ENCODE results near the gene ALOXE3.
A peak's percentile ranks its signal among the peaks of the same experiment; 100 is the strongest.

Gene ALOXE3

GRCh38 chr17:8153957-8154607 is 35.8 kb upstream of the ALOXE3 start:
- DNase-seq (ENCODE audit: low spot score) = peak; percentile 86

DNA sequence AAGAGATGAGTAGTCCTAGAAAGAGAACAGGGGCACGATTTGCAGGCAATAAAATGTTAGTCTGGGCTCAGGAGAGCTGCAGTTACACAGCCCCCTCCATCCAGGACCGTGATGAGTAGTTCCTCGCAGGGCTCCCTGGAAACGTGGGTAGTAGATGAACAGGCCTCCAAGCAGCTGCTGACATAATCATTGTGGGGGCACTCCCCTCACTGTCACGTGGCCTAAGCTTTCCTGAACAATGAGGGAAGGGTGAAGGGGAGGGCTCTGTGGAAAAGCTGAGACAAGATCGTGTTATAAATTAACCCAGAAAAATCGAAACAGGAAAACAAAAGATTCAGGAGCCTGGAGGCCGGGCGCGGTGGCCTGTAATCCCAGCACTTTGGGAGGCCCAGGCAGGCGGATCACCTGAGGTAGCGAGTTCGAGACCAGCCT is 35.2 kb upstream of the ALOXE3 start:
- no peak for DNase-seq (ENCODE audit: low spot score)

DNA sequence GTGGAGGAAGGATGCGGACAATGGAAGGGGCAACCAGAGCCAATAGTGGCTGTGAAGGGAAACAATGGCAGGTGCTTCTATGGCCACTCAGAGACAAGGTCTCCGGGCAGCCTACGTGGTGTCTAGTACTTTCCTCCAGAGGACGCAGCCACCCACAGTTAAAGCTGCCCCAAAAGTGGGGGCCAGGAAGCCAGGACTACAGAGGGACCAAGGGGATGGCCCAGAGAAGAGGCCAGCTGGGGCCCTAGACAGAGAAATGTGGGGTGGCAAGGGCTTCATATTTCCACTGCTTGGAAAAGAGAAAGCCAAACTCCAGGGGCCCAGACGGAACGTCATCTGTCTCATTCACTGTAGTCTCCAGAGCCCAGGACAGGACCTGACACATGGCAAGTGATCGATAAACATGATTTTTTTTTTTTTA is 34.7 kb upstream of the ALOXE3 start:
- DNase-seq (ENCODE audit: low spot score) = no peak

GRCh38 chr17:8152112-8152775 is 33.9 kb upstream of the ALOXE3 start, which contains the start of gene PER1:
TSS of gene PER1 (minus strand) at chr17:8152404. CDS start at chr17:8150706, 1,698 bp downstream.
- peak; percentile 87 for DNase-seq (ENCODE audit: low spot score)

DNA sequence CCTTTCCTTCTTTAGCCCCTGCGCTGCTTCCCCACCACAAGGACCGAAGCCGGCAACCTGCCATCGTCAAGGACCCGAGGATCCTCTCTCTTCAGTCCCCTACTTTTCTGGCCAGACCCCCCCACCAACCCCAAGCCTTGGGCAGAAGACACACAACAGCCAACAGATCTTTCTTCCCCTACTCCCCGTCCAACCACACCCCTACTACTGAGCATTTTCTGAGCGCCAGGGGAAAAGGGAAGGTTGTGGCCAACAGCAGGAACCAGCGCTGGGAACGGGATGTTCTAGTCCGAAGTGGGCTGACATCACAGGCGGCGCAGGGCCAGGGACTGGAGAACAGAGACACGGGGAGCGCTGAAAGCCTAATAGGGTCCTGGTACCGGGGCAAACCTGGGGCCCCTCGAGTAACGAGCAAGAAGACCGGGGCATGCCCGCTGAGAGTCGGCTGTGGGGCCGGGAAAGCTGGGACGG is 33.4 kb upstream of the ALOXE3 start:
- DNase-seq (ENCODE audit: low spot score) = no peak

GRCh38 chr17:8151120-8151640 is 32.9 kb upstream of the ALOXE3 start:
- peak; percentile 88 for DNase-seq (ENCODE audit: low spot score)

DNA sequence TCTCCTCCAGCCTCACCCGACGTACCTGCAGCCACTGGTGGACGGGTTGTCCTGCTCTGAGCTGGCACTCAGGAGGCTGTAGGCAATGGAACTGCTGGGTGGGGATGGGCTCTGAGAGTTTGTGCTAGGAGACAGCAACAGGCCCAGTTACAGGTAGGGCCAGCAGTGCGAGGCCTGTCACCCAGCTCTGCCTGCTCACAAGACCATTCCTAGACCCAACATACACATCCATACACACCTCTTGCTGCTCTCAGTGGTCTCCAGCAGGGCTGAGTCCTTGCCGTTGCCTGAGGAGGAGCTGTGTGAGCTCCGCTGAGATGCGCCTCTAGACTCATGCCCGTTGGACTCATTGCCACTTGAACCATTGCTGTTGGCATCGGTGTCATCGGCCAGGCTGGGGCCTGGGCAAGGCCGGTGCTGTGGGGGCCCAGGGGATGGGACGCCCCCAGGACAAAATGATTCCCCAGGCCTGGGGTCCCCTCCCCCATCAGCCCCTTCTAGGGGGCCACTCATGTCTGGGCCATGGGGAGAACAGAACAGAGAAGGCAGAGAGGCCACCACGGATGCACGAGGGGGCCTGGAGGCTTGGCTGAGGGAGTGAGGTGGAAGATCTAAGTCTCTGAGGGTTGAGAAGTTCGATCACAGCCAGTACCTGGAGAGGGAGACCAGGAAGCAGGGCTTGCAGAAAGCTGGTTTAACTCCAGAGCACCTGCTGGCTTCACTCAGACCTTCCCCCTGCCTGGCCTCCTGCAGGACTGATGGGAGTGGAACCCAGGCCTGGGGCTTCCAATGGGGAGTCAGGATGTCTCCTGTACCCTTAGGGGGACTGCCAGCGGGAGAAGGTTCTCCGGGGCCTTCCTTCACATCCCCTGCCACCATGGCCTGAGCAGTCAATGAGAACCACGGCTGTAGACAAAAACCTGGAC is 32.1 kb upstream of the ALOXE3 start:
- DNase-seq (ENCODE audit: low spot score) = no peak

DNA sequence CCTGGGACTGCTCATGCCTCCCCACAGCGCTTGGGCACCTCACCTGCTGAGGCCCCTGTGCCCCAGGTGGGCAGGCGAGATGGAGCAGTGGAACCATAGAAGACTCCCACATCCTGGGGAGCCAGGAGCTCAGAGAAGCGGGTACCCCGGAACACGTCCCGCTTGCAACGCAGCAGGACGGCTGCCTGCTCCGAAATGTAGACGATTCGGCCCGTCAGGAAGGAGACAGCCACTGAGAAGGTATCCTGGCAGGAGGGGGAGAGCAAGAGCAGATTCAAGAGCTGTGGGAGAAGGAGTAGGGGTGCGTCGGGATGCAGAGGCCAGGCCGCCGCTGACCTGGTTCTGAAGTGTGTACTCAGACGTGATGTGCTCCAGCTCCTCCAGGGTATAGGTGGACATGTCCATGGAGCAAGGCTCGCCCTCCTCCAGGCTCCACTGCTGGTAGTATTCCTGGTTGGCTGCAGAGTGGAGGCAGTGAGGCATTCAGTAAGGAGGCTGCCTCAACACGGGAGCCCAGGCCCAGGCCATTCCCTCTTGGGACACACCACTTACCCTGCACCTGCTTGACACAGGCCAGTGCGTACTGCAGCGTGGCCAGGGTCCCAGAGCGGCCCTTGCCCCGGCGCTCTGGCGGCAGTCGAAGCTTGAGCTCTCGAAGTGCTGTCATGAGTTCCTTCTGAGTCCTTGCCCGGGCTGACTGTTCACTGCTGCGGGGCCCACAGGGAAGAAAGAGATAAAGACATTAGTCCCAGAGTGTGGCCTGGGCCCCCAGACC is 31.3 kb upstream of the ALOXE3 start:
- no peak for DNase-seq (ENCODE audit: low spot score)

DNA sequence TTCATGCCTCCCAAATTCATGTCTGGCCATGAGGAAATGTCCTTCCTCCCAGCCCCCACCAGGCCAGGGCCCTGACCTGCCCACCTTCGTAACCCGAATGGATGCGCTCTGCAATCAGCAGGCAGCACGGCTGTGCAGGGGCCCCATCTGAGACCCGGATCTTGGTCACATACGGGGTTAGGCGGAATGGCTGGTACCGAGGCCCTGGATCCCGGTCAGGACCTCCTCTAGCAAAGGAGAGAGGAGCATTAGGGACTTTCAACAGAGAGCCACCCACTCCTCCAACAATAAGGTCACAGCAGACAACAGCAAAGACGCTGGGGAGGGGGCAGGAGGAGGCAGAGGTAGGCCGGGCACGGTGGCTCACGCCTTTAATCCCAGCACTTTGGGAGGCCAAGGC is 30.2 kb upstream of the ALOXE3 start:
- no peak for DNase-seq (ENCODE audit: low spot score)

DNA sequence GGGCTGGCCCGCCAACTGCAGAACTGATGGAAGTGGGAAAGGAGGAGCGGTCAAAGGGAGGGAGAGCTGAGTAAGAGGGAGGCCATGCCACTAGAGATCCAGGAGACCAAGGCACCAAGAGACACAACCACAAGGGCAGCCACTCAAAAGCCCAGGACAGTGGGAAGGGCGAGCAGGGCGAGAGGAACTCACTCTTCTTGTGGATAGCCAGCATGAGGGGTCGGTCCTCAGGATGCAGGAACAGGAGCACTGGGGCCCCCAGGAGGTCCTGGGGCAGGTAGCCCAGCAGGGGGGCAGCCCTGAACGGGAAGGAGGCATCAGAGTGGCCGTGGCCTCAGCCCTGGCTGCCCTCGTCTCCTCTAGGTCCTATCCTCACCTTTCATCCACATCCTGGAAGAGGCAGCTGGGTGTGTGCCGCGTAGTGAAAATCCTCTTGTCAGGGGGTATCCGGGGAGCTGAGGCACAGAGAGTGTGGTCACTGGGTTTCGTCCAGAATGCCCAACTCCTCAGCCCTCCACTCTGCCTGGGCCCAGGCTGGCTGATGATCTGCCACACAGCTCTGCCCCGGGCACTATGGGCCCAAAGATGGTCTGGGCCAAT is 29.6 kb upstream of the ALOXE3 start:
- DNase-seq (ENCODE audit: low spot score) = no peak

DNA sequence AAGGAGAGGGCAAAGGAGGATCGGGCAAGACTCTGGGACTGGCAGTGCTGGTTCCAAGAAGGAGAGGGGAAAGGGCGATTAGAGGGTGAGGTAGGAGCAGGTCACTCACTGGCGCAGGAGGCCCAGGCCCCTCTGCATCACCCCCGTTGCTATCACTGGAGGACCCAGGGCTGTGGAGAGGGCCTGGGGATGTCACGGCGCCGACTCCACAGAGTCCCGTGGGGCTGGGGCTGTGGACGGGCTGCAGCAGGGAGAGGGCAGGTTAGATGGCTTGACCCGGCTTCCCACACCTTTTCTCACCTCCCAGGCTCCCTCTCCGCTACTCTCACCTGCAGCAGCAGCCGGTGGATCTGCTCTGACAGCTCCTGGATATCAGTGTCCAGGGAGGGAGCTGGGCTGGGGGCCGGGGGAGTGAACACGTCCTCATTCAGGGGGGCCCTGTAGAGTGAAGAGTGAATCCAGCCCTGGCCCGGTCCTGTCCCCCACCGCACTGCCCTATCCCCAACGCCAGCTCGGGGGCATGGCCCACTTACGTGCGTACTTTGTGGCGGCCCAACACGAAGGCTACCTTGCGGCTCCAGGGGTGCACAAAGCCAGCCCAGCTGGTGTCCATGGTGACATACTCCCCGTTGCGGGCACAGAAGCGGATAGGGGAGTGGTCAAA is 29.0 kb upstream of the ALOXE3 start:
- no peak for DNase-seq (ENCODE audit: low spot score)

- no peak for DNase-seq (ENCODE audit: low spot score)
Observed at GRCh38 chr17:8146381-8147140, 28.2 kb upstream of the ALOXE3 start.

DNA sequence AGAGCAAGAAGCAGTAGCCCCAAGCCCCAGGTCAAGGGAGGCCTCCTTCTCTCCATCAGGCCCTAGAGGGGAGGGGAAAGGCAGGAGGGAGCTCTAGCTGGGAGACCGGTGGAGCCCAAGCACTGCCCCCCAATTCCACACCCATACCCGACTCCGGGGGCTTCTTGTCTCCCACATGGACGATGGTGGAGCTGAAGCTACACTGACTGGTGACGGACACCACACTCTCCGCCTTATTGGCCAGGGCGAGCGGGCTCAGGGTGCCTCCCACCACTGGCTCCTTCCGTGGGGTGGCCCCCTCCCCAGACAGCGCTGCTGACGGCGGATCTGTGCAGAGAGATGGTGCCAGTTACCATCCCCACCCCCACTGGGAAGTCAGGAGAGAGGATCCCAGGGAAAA is 27.5 kb upstream of the ALOXE3 start:
- DNase-seq (ENCODE audit: low spot score) = no peak

DNA sequence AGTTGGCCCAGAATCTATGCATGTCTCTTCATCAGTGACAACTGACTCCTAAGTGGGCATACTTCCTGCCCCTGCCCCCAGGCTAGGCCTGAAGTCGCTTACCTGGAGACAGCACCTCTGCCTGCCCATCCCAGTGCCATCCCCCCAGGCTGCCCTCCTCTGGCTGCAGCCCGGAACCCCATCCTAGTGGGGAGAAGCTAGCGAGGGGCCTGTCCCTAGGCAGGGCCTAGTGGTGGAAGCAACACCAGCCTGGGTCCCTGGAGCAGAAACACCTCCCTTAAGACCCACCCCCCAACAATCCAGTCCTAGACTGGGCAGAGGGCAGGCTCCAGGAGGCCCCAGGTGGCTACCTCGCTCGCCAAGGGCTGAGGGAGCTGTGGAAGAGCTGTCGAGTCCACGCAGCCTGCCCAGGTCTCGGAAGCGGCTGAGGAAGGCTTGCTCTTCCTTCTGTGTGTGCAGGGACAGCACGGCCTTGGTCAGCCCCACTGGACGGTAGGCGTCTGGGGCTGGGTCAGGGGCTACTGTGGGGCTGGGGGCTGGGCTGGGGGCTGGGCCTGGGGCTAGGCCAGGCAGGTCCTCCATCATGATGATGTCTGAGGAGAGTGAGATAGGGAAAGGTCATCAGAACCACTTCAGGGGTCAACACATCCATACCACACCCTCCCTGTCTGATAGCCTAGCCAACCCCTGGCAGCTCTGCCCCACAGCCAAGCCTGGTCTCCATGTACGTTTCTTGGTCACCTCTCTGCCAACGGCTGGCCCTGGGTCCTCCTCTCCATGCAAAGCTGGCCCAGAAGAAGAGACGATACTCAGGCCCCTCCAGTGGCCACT is 26.3 kb upstream of the ALOXE3 start:
- DNase-seq (ENCODE audit: low spot score) = no peak

GRCh38 chr17:8143581-8144400 is 25.5 kb upstream of the ALOXE3 start:
- no peak for DNase-seq (ENCODE audit: low spot score)

DNA sequence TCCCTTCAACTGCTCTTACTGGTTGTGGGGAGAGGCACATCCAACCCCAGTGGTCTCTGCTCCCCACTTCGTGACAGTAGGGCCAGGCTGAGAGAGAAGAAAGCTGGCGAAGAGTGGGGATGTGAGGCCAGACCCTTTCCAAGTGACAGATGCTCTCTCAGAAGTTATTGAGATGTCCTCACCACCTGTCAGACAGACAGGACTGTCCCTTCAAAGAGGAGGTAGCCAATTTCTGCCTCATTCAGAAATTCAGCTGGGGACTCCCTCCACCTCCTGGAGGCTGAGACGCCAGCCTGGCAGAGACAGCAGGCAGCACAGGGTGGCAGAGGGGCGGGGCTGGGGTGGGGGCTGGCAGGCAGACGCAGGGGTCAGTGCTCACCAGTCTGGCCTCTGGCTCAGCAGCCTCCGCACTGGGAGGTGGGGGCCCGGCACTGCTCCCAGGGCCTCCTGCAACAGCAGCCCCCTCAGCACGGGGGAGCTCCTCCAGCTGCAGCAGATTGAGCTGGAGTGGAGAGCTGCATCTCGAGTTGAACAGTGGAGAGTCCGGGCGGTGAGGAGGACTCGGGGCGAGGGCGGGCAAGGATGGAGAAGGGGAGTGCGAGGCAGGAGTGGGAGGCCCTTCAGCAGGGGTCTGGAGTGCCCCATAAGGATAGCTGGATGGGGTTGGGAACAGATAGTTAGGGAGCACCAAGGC is 24.7 kb upstream of the ALOXE3 start:
- no peak for DNase-seq (ENCODE audit: low spot score)

GRCh38 chr17:8142158-8142886 is 24.0 kb upstream of the ALOXE3 start:
- no peak for DNase-seq (ENCODE audit: low spot score)
